ENCODE results near the gene AQP6. TPM values are rescaled to one million over a fixed set of nuclear protein-coding genes. Genes with fewer than 3 reads are reported as not detected.

The AQP6 gene
- total RNA-seq, 1 donor from 2014 or later = 0.29 TPM

GRCh38 chr12:49978125-49978524 lies 5.4 kb downstream of the AQP6 start:
- no peak for TF ChIP-seq CTCF (IDR thresholded peaks at IDR 0.05; ENCODE audit: unreplicated experiment)
- no peak overlapping the region for H3K4me3 Mint-ChIP-seq (ENCODE audit: low read depth)
- H3K4me1 Mint-ChIP-seq (ENCODE audit: low read depth) = peaks cover 28% of the 10 kb centered on the region
- H3K9me3 Mint-ChIP-seq (ENCODE audit: low read depth) = no peaks in the 10 kb centered on the region
- DNase-seq (ENCODE audit: low spot score, unreplicated experiment) = no peak
- H3K27me3 Mint-ChIP-seq = peaks cover 15% of the 10 kb centered on the region
- H3K36me3 Mint-ChIP-seq (ENCODE audit: insufficient read depth) = no peaks in the 10 kb centered on the region
- H3K27ac Mint-ChIP-seq = no peak overlapping the region

GRCh38 chr12:49979016-49979586 lies 6.4 kb downstream of the AQP6 start:
- H3K27ac Mint-ChIP-seq = no peak overlapping the region
- DNase-seq (ENCODE audit: low spot score, unreplicated experiment) = no peak
- H3K4me1 Mint-ChIP-seq (ENCODE audit: low read depth) = peaks cover 28% of the 10 kb centered on the region
- no peak overlapping the region for H3K4me3 Mint-ChIP-seq (ENCODE audit: low read depth)
- no peaks in the 10 kb centered on the region for H3K9me3 Mint-ChIP-seq (ENCODE audit: low read depth)
- H3K36me3 Mint-ChIP-seq (ENCODE audit: insufficient read depth) = no peaks in the 10 kb centered on the region
- peaks cover 7% of the 10 kb centered on the region for H3K27me3 Mint-ChIP-seq
- no peak for TF ChIP-seq CTCF (IDR thresholded peaks at IDR 0.05; ENCODE audit: unreplicated experiment)

GRCh38 chr12:49979791-49980190 lies 7.0 kb downstream of the AQP6 start:
- Mint-ChIP-seq H3K4me3 (ENCODE audit: low read depth) (no peak overlapping the region), H3K9me3 (ENCODE audit: low read depth) (no peaks in the 10 kb centered on the region), H3K27ac (no peak overlapping the region), H3K4me1 (ENCODE audit: low read depth) (peaks cover 28% of the 10 kb centered on the region), H3K36me3 (ENCODE audit: insufficient read depth) (no peaks in the 10 kb centered on the region), H3K27me3 (peaks cover 11% of the 10 kb centered on the region)
- TF ChIP-seq CTCF (IDR thresholded peaks at IDR 0.05; ENCODE audit: unreplicated experiment) = no peak
- no peak for DNase-seq (ENCODE audit: low spot score, unreplicated experiment)

- Mint-ChIP-seq H3K27ac (peak overlapping the region; percentile 51), H3K27me3 (peaks cover 8% of the 10 kb centered on the region), H3K4me1 (ENCODE audit: low read depth) (peaks cover 28% of the 10 kb centered on the region), H3K4me3 (ENCODE audit: low read depth) (no peak overlapping the region), H3K9me3 (ENCODE audit: low read depth) (no peaks in the 10 kb centered on the region), H3K36me3 (ENCODE audit: insufficient read depth) (no peaks in the 10 kb centered on the region)
- DNase-seq (ENCODE audit: low spot score, unreplicated experiment) = no peak
- TF ChIP-seq CTCF (IDR thresholded peaks at IDR 0.05; ENCODE audit: unreplicated experiment) = no peak
Measured at GRCh38 chr12:49980501-49981349, 8.0 kb downstream of the AQP6 start.

GRCh38 chr12:49982246-49983087 lies 9.7 kb downstream of the AQP6 start:
- no peak for DNase-seq (ENCODE audit: low spot score, unreplicated experiment)
- Mint-ChIP-seq H3K4me1 (ENCODE audit: low read depth) (peaks cover 28% of the 10 kb centered on the region), H3K4me3 (ENCODE audit: low read depth) (no peak overlapping the region), H3K36me3 (ENCODE audit: insufficient read depth) (peaks cover 1% of the 10 kb centered on the region), H3K9me3 (ENCODE audit: low read depth) (no peaks in the 10 kb centered on the region), H3K27me3 (peaks cover 5% of the 10 kb centered on the region), H3K27ac (peak overlapping the region; percentile 59)
- TF ChIP-seq CTCF (IDR thresholded peaks at IDR 0.05; ENCODE audit: unreplicated experiment) = no peak
